ENCODE results near the gene ARFGEF2. TPM values are rescaled to one million over a fixed set of nuclear protein-coding genes. Genes with fewer than 3 reads are reported as not detected.

Gene ARFGEF2
- total RNA-seq, 1 donor from 2014 or later = 18.3 TPM

GRCh38 chr20:48909910-48910309 lies 11.6 kb upstream of the ARFGEF2 start:
- H3K27me3 ChIP-seq (ENCODE audit: control insufficient read depth in 3 of 3, insufficient read depth in 3 of 3, low read length in 3 of 3) = peaks cover 0 to 10% (median 0%) of the 10 kb centered on the region in 3 donors
- no peak overlapping the region for H3K9ac ChIP-seq (ENCODE audit: low read depth in 1 of 3, low read length in 3 of 3)
- H3K9me3 ChIP-seq (ENCODE audit: control insufficient read depth in 3 of 3, low read length in 3 of 3) = no peaks in the 10 kb centered on the region
- no peaks in the 10 kb centered on the region for H3K36me3 ChIP-seq (ENCODE audit: control insufficient read depth in 3 of 3, insufficient read depth in 3 of 3, low read length in 3 of 3)
- no peak overlapping the region for H3K4me3 ChIP-seq (ENCODE audit: low read length in 3 of 3)
- no peak overlapping the region for H3K27ac ChIP-seq (ENCODE audit: low read depth, low read length)
- H3K4me1 ChIP-seq (ENCODE audit: control insufficient read depth in 3 of 3, insufficient read depth in 3 of 3, low read length in 3 of 3) = peaks cover 0 to 3% (median 0%) of the 10 kb centered on the region in 3 donors

- H3K9ac ChIP-seq (ENCODE audit: low read depth in 1 of 3, low read length in 3 of 3) = no peak overlapping the region
- no peak overlapping the region for H3K4me3 ChIP-seq (ENCODE audit: low read length in 3 of 3)
- H3K4me1 ChIP-seq (ENCODE audit: control insufficient read depth in 3 of 3, insufficient read depth in 3 of 3, low read length in 3 of 3) = no peaks in the 10 kb centered on the region
- no peaks in the 10 kb centered on the region for H3K9me3 ChIP-seq (ENCODE audit: control insufficient read depth in 3 of 3, low read length in 3 of 3)
- H3K27ac ChIP-seq (ENCODE audit: low read depth, low read length) = no peak overlapping the region
- H3K27me3 ChIP-seq (ENCODE audit: control insufficient read depth in 3 of 3, insufficient read depth in 3 of 3, low read length in 3 of 3) = peaks cover 0 to 10% (median 0%) of the 10 kb centered on the region in 3 donors
- H3K36me3 ChIP-seq (ENCODE audit: control insufficient read depth in 3 of 3, insufficient read depth in 3 of 3, low read length in 3 of 3) = no peaks in the 10 kb centered on the region
These were observed 11.1 kb upstream of the ARFGEF2 start for GRCh38 chr20:48910347-48910781.

GRCh38 chr20:48912065-48912464 lies 9.4 kb upstream of the ARFGEF2 start:
- Histone ChIP-seq H3K9ac (ENCODE audit: low read depth in 1 of 3, low read length in 3 of 3) (no peak overlapping the region), H3K4me3 (ENCODE audit: low read length in 3 of 3) (no peak overlapping the region), H3K27ac (ENCODE audit: low read depth, low read length) (no peak overlapping the region)

DNA sequence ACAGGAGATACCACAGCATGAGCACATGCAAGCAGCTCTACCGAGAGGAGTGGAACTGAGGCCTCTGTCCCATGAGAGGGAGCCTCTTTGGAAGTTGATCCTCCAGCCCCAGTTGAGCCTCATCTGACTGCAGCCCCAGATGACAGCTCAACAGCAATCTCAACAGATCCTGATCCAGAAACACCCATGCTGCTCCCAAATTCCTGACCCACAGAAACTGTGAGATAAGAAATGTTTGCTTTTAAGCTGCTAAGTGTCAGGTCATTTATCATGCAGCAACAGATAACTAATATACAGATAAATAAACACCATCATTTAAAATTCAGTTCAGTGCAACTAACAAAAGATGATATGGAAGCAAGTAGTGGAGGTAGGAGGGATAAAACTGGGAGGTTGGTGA lies 4.8 kb upstream of the ARFGEF2 start:
- peaks cover 0 to 12% (median 0%) of the 10 kb centered on the region in 3 donors for H3K4me1 ChIP-seq (ENCODE audit: control insufficient read depth in 3 of 3, insufficient read depth in 3 of 3, low read length in 3 of 3)
- H3K9me3 ChIP-seq (ENCODE audit: control insufficient read depth in 3 of 3, low read length in 3 of 3) = no peaks in the 10 kb centered on the region
- no peak overlapping the region for H3K9ac ChIP-seq (ENCODE audit: low read depth in 1 of 3, low read length in 3 of 3)
- no peaks in the 10 kb centered on the region for H3K36me3 ChIP-seq (ENCODE audit: control insufficient read depth in 3 of 3, insufficient read depth in 3 of 3, low read length in 3 of 3)
- peaks cover 0 to 7% (median 0%) of the 10 kb centered on the region in 3 donors for H3K27me3 ChIP-seq (ENCODE audit: control insufficient read depth in 3 of 3, insufficient read depth in 3 of 3, low read length in 3 of 3)
- no peak overlapping the region for H3K4me3 ChIP-seq (ENCODE audit: low read length in 3 of 3)
- no peak overlapping the region for H3K27ac ChIP-seq (ENCODE audit: low read depth, low read length)

More at GRCh38 chr20:48912065-48912464, 9.4 kb upstream of the ARFGEF2 start:
- H3K4me1 ChIP-seq (ENCODE audit: control insufficient read depth in 3 of 3, insufficient read depth in 3 of 3, low read length in 3 of 3) = no peaks in the 10 kb centered on the region
- no peaks in the 10 kb centered on the region for H3K36me3 ChIP-seq (ENCODE audit: control insufficient read depth in 3 of 3, insufficient read depth in 3 of 3, low read length in 3 of 3)
- no peaks in the 10 kb centered on the region for H3K9me3 ChIP-seq (ENCODE audit: control insufficient read depth in 3 of 3, low read length in 3 of 3)
- peaks cover 0 to 10% (median 0%) of the 10 kb centered on the region in 3 donors for H3K27me3 ChIP-seq (ENCODE audit: control insufficient read depth in 3 of 3, insufficient read depth in 3 of 3, low read length in 3 of 3)

DNA sequence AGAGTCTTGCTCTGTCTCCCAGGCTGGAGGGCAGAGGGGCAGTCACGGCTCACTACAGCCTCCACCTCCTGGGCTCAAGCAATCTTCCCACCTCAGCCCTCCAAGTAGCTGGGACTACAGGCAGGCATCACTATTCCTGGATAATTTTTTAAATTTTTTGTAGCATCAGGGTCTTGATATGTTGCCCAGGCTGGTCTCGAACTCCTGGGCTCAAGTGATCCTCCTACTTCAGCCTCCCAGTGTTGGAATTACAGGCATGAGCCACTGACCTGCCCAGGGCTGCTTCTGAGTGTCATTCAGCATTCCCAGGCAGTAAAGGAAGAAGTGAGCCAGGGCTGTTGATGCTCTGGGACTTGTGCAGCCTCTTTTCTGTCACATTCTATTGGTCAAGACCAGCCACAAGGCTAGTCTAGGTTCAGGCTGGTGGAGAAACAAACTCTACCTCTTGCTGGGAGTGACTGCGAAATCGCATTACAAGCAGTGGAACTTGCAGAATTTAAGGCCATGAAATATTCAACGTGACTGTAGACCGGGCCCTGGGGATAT lies 2.1 kb upstream of the ARFGEF2 start:
- H3K9ac ChIP-seq (ENCODE audit: low read depth in 1 of 3, low read length in 3 of 3) = no peak overlapping the region
- H3K36me3 ChIP-seq (ENCODE audit: control insufficient read depth in 3 of 3, insufficient read depth in 3 of 3, low read length in 3 of 3) = no peaks in the 10 kb centered on the region
- no peaks in the 10 kb centered on the region for H3K9me3 ChIP-seq (ENCODE audit: control insufficient read depth in 3 of 3, low read length in 3 of 3)
- H3K4me1 ChIP-seq (ENCODE audit: control insufficient read depth in 3 of 3, insufficient read depth in 3 of 3, low read length in 3 of 3) = peaks cover 12 to 30% (median 18%) of the 10 kb centered on the region in 3 donors
- H3K27me3 ChIP-seq (ENCODE audit: control insufficient read depth in 3 of 3, insufficient read depth in 3 of 3, low read length in 3 of 3) = no peaks in the 10 kb centered on the region
- no peak overlapping the region for H3K27ac ChIP-seq (ENCODE audit: low read depth, low read length)
- H3K4me3 ChIP-seq (ENCODE audit: low read length in 3 of 3) = no peak overlapping the region

- peaks cover 12 to 30% (median 18%) of the 10 kb centered on the region in 3 donors for H3K4me1 ChIP-seq (ENCODE audit: control insufficient read depth in 3 of 3, insufficient read depth in 3 of 3, low read length in 3 of 3)
- no peak overlapping the region for H3K4me3 ChIP-seq (ENCODE audit: low read length in 3 of 3)
- H3K27me3 ChIP-seq (ENCODE audit: control insufficient read depth in 3 of 3, insufficient read depth in 3 of 3, low read length in 3 of 3) = no peaks in the 10 kb centered on the region
- H3K27ac ChIP-seq (ENCODE audit: low read depth, low read length) = no peak overlapping the region
- H3K9ac ChIP-seq (ENCODE audit: low read depth in 1 of 3, low read length in 3 of 3) = no peak overlapping the region
- H3K9me3 ChIP-seq (ENCODE audit: control insufficient read depth in 3 of 3, low read length in 3 of 3) = no peaks in the 10 kb centered on the region
- H3K36me3 ChIP-seq (ENCODE audit: control insufficient read depth in 3 of 3, insufficient read depth in 3 of 3, low read length in 3 of 3) = no peaks in the 10 kb centered on the region
These were observed 1.5 kb upstream of the ARFGEF2 start for GRCh38 chr20:48919882-48920526.

DNA sequence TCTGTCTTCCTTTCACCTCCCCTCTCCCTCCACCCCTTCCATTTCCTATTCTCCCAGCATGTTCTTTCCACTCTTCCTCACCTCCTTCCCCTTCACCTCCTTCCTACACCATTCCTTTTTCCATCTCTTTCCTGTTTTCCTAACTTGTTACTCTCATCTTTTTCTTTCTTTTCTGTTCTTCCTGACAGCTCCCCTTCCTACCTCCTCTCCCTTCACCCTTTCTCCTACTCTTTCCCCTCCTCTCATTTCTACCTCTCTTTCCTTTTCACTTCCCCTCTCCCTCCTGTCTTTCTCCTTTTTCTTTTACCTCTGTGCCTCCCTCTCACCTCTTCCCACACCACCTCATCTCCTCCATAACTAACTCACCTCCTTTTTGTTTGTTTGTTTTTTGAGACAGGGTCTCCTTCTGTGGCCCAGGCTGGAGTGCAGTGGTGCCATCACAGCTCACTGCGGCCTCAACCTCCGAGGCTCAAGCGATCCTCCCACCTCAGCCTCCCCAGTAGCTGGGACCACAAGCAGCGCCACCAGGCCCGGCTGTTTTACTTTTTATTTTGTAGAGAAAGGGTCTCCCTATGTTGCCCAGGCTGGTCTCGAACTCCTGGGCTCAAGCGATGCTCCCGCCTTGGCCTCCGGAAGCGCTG lies 864 bp upstream of the ARFGEF2 start:
- peak overlapping the region; percentile 83 to 98 (median 90) for H3K9ac ChIP-seq (ENCODE audit: low read depth in 1 of 3, low read length in 3 of 3)
- H3K4me3 ChIP-seq (ENCODE audit: low read length in 3 of 3) = peak overlapping the region; percentile 95 to 97 (median 96)
- peak overlapping the region; percentile 92 for H3K27ac ChIP-seq (ENCODE audit: low read depth, low read length)
- peaks cover 12 to 30% (median 18%) of the 10 kb centered on the region in 3 donors for H3K4me1 ChIP-seq (ENCODE audit: control insufficient read depth in 3 of 3, insufficient read depth in 3 of 3, low read length in 3 of 3)
- no peaks in the 10 kb centered on the region for H3K27me3 ChIP-seq (ENCODE audit: control insufficient read depth in 3 of 3, insufficient read depth in 3 of 3, low read length in 3 of 3)
- H3K9me3 ChIP-seq (ENCODE audit: control insufficient read depth in 3 of 3, low read length in 3 of 3) = no peaks in the 10 kb centered on the region
- no peaks in the 10 kb centered on the region for H3K36me3 ChIP-seq (ENCODE audit: control insufficient read depth in 3 of 3, insufficient read depth in 3 of 3, low read length in 3 of 3)

- no peaks in the 10 kb centered on the region for H3K9me3 ChIP-seq (ENCODE audit: control insufficient read depth in 3 of 3, low read length in 3 of 3)
- H3K27me3 ChIP-seq (ENCODE audit: control insufficient read depth in 3 of 3, insufficient read depth in 3 of 3, low read length in 3 of 3) = no peaks in the 10 kb centered on the region
- H3K4me3 ChIP-seq (ENCODE audit: low read length in 3 of 3) = peak overlapping the region; percentile 95 to 96 (median 95)
- peak overlapping the region; percentile 92 for H3K27ac ChIP-seq (ENCODE audit: low read depth, low read length)
- H3K4me1 ChIP-seq (ENCODE audit: control insufficient read depth in 3 of 3, insufficient read depth in 3 of 3, low read length in 3 of 3) = peaks cover 12 to 30% (median 18%) of the 10 kb centered on the region in 3 donors
- no peaks in the 10 kb centered on the region for H3K36me3 ChIP-seq (ENCODE audit: control insufficient read depth in 3 of 3, insufficient read depth in 3 of 3, low read length in 3 of 3)
- H3K9ac ChIP-seq (ENCODE audit: low read depth in 1 of 3, low read length in 3 of 3) = peak overlapping the region; percentile 94 to 98 (median 98)
These were observed 641 bp downstream of the ARFGEF2 start for GRCh38 chr20:48921883-48922820.

DNA sequence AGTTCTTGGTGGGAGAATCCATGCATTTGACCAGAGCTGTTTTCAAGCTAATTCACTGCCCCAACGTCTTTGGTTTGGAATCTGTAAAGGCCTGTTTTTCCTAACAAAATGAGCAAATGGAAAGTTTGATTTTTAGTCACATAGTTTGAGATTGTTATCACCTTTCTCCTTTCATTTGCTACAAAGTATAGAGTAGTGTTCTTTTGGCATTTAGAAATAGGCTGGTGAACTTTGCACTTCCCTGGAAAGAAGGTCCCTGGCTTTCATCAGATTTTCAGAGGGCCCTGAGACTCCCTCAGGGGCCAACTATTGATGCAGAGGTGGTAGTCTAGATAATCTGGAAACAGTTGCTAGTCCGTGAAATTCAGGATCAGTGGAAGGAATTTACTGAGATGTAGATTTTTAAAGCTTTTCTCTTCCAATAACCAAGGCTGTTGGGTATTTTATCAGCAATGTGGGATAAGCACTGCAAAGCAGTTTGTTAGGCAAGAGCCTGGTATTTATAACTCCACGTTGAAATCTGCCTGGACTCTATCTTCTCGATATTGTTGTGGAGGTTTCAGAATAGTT lies 1.7 kb downstream of the ARFGEF2 start:
- Histone ChIP-seq H3K9me3 (ENCODE audit: control insufficient read depth in 3 of 3, low read length in 3 of 3) (no peaks in the 10 kb centered on the region), H3K27me3 (ENCODE audit: control insufficient read depth in 3 of 3, insufficient read depth in 3 of 3, low read length in 3 of 3) (no peaks in the 10 kb centered on the region), H3K9ac (ENCODE audit: low read depth in 1 of 3, low read length in 3 of 3) (peak overlapping the region in 1 of 3 donors; percentile 16), H3K36me3 (ENCODE audit: control insufficient read depth in 3 of 3, insufficient read depth in 3 of 3, low read length in 3 of 3) (no peaks in the 10 kb centered on the region), H3K4me1 (ENCODE audit: control insufficient read depth in 3 of 3, insufficient read depth in 3 of 3, low read length in 3 of 3) (peaks cover 15 to 30% (median 18%) of the 10 kb centered on the region in 3 donors), H3K27ac (ENCODE audit: low read depth, low read length) (no peak overlapping the region), H3K4me3 (ENCODE audit: low read length in 3 of 3) (peak overlapping the region in 2 of 3 donors; percentile 95)
